Small intestine (tissue), 7 donors: ENCODE data around the gene SPAG4. TPM values are rescaled to one million over a fixed set of nuclear protein-coding genes. Genes with fewer than 3 reads are reported as not detected.
A peak's percentile ranks its signal among the peaks of the same experiment; 100 is the strongest.

Experiments
- DNase-seq, 2 donors: peaks; one replicate each; pipeline versions ENCODE4 v3.0.0 to v3.0.0-alpha.2; 2013
- FAIRE-seq: peaks from 2 replicates; lab custom pipeline; 2012; peaks lifted over from hg19 to GRCh38; lab: Jason Lieb, UNC
- H3K27ac ChIP-seq, 3 donors: one replicate each; pipeline ENCODE4 v1.5.1; 2013; ENCODE audit warnings: low read length in 2 of 3, mild to moderate bottlenecking in 2 of 3, control low read depth in 1 of 3, inconsistent platforms in 1 of 3, low read depth in 1 of 3, moderate library complexity in 1 of 3
- H3K27me3 ChIP-seq, 3 donors: one replicate each; pipeline ENCODE4 v1.6.1; 2013; ENCODE audit warnings: low read length in 3 of 3, inconsistent platforms in 1 of 3; ENCODE audit not compliant: control insufficient read depth in 3 of 3, insufficient read depth in 3 of 3
- H3K36me3 ChIP-seq, 3 donors: one replicate each; pipeline ENCODE4 v1.6.1; 2013; ENCODE audit warnings: low read length in 3 of 3, inconsistent platforms in 1 of 3, low read depth in 1 of 3, mild to moderate bottlenecking in 1 of 3, moderate library complexity in 1 of 3; ENCODE audit not compliant: control insufficient read depth in 3 of 3, insufficient read depth in 2 of 3
- H3K4me1 ChIP-seq, 3 donors: one replicate each; pipeline ENCODE4 v1.6.1; 2013; ENCODE audit warnings: low read length in 2 of 3, inconsistent platforms in 1 of 3, low read depth in 1 of 3, mild to moderate bottlenecking in 1 of 3, moderate library complexity in 1 of 3; ENCODE audit not compliant: control insufficient read depth in 3 of 3, insufficient read depth in 2 of 3
- H3K4me3 ChIP-seq, 3 donors: one replicate each; pipeline ENCODE4 v1.5.1; 2013; ENCODE audit warnings: low read length in 3 of 3, control low read depth in 1 of 3, inconsistent platforms in 1 of 3, low read depth in 1 of 3, mild to moderate bottlenecking in 1 of 3, moderate library complexity in 1 of 3
- H3K9me3 ChIP-seq, 2 donors: one replicate each; pipeline ENCODE4 v1.6.1; 2013; ENCODE audit warnings: low read depth in 1 of 2, low read length in 1 of 2; ENCODE audit not compliant: control insufficient read depth in 2 of 2, insufficient read depth in 1 of 2
- WGBS, 3 donors: extraction: QIAGEN DNeasy Blood & Tissue Kit; methylation state at CpG; one replicate each; pipeline ENCODE4 v1.1.7; 2013; 5-methylcytosine and 5-hydroxymethylcytosine counted together
- polyA plus RNA-seq, 4 donors: library from polyadenylated mRNA; stranded (reverse) in 3 of 4; unstranded in 1 of 4; fragments of 200-250 nt in 3 of 4; fragments of 120-200 nt in 1 of 4; gene quantifications; one replicate each; pipeline versions ENCODE4 v1.2.1 to v1.2.3, GENCODE V29; 2013
- donor health status: healthy with polysubstance abuse.
- donor health status: control.
- donor health status: control.
- donor health status: Bipolar disorder and iron deficiency.
- donor health status: healthy.

Gene SPAG4
- polyA plus RNA-seq, 4 donors: 0.96 to 10.5 (median 2.1) TPM

GRCh38 chr20:35616465-35617396, 1.1 kb downstream of the SPAG4 start:
- peaks cover 0 to 32% (median 2%) of the 10 kb centered on the region in 3 donors for H3K4me1 ChIP-seq
- peak; percentile 85 to 100 for DNase-seq
- 2 to 3% (median 2%) methylated on average over 52 to 57 of the region's 57 CpGs for WGBS, 3 donors
- H3K27ac ChIP-seq: peak overlapping the region in 1 of 3 donors; percentile 86
- peak overlapping the region; percentile 30 to 53 (median 34) for H3K4me3 ChIP-seq
- H3K9me3 ChIP-seq: no peaks in the 10 kb centered on the region
- peaks cover 0 to 22% (median 0%) of the 10 kb centered on the region in 3 donors for H3K27me3 ChIP-seq
- H3K36me3 ChIP-seq: peaks cover 0 to 3% (median 0%) of the 10 kb centered on the region in 3 donors
- no peak for FAIRE-seq

GRCh38 chr20:35617397-35618262, 2.0 kb downstream of the SPAG4 start:
- FAIRE-seq (no peak), DNase-seq (peak; percentile 34 to 60)
- H3K27ac ChIP-seq: peak overlapping the region in 1 of 3 donors; percentile 86
- H3K4me1 ChIP-seq: peaks cover 0 to 32% (median 2%) of the 10 kb centered on the region in 3 donors
- no peaks in the 10 kb centered on the region for H3K9me3 ChIP-seq
- 5 to 8% (median 8%) methylated on average over 19 to 22 of the region's 22 CpGs for WGBS, 3 donors
- H3K4me3 ChIP-seq: peak overlapping the region in 2 of 3 donors; percentile 3 to 53
- peaks cover 0 to 22% (median 0%) of the 10 kb centered on the region in 3 donors for H3K27me3 ChIP-seq
- H3K36me3 ChIP-seq: peaks cover 0 to 3% (median 0%) of the 10 kb centered on the region in 3 donors

GRCh38 chr20:35618263-35619131, 2.9 kb downstream of the SPAG4 start:
- H3K9me3 ChIP-seq: no peaks in the 10 kb centered on the region
- peaks cover 0 to 32% (median 2%) of the 10 kb centered on the region in 3 donors for H3K4me1 ChIP-seq
- H3K27ac ChIP-seq: no peak overlapping the region
- peak overlapping the region in 2 of 3 donors; percentile 32 to 37 for H3K4me3 ChIP-seq
- no peak for FAIRE-seq
- WGBS, 3 donors: 6 to 9% (median 6%) methylated on average over 27 to 35 of the region's 35 CpGs
- peaks cover 0 to 22% (median 0%) of the 10 kb centered on the region in 3 donors for H3K27me3 ChIP-seq
- peak; percentile 10 to 25 for DNase-seq
- peaks cover 0 to 3% (median 0%) of the 10 kb centered on the region in 3 donors for H3K36me3 ChIP-seq

GRCh38 chr20:35619196-35620095, 3.8 kb downstream of the SPAG4 start:
- Histone ChIP-seq H3K27me3 (peaks cover 0 to 22% (median 0%) of the 10 kb centered on the region in 3 donors), H3K9me3 (no peaks in the 10 kb centered on the region), H3K4me3 (peak overlapping the region; percentile 17 to 37 (median 32)), H3K4me1 (peaks cover 0 to 32% (median 2%) of the 10 kb centered on the region in 3 donors), H3K27ac (no peak overlapping the region), H3K36me3 (peaks cover 0 to 6% (median 0%) of the 10 kb centered on the region in 3 donors)
- no peak for FAIRE-seq
- WGBS, 3 donors: 4 to 5% (median 4%) methylated on average over 49 of the region's 49 CpGs
- DNase-seq: peak; percentile 77 to 85

- H3K4me3 ChIP-seq: no peak overlapping the region
- FAIRE-seq (no peak), DNase-seq (no peak)
- H3K27me3 ChIP-seq: peaks cover 0 to 22% (median 0%) of the 10 kb centered on the region in 3 donors
- peaks cover under 1 to 15% (median 2%) of the 10 kb centered on the region in 3 donors for H3K36me3 ChIP-seq
- no peak overlapping the region for H3K27ac ChIP-seq
- H3K4me1 ChIP-seq: peaks cover 0 to 29% (median 2%) of the 10 kb centered on the region in 3 donors
- WGBS, 3 donors: 93 to 95% (median 93%) methylated on average over 11 of the region's 11 CpGs
- no peaks in the 10 kb centered on the region for H3K9me3 ChIP-seq
These were observed 5.4 kb downstream of the SPAG4 start for GRCh38 chr20:35620818-35621559.

- Histone ChIP-seq H3K27ac (no peak overlapping the region), H3K36me3 (peaks cover 2 to 20% (median 3%) of the 10 kb centered on the region in 3 donors), H3K27me3 (peaks cover 0 to 22% (median 0%) of the 10 kb centered on the region in 3 donors), H3K4me3 (no peak overlapping the region), H3K4me1 (peaks cover 0 to 27% (median 2%) of the 10 kb centered on the region in 3 donors), H3K9me3 (no peaks in the 10 kb centered on the region)
- 90 to 94% (median 93%) methylated on average over 2 of the region's 2 CpGs for WGBS, 3 donors
- DNase-seq: no peak
- FAIRE-seq: no peak
These were observed 5.9 kb downstream of the SPAG4 start for GRCh38 chr20:35621560-35621946.
